Neural cell (in vitro differentiated cells): Measurements from ENCODE around the gene GPSM1. TPM values are rescaled to one million over a fixed set of nuclear protein-coding genes. Genes with fewer than 3 reads are reported as not detected.

Experiments used
- H2AFZ ChIP-seq: fragments of 200-600, 300-800 bp; sonication (generic), shearing (Covaris generic); 2 replicates; pipeline ENCODE4 v1.6.0; 2014; ENCODE audit warnings: low read depth, mild to moderate bottlenecking, antibody characterized with exemption, low read length, moderate library complexity
- H3F3A ChIP-seq: fragments of 200-600 bp; shearing (Covaris generic); 2 replicates; pipeline ENCODE4 v1.6.1; 2016; ENCODE audit warnings: mild to moderate bottlenecking, moderate library complexity, mixed read lengths, antibody characterized with exemption, low read length; ENCODE audit not compliant: insufficient read depth, poor library complexity, severe bottlenecking
- H3K27ac ChIP-seq: fragments of 200-600, 300-800 bp; sonication (generic), shearing (Covaris generic); 2 replicates; pipeline ENCODE4 v1.5.1; 2014; ENCODE audit warnings: mild to moderate bottlenecking, low read length, moderate library complexity
- H3K27me3 ChIP-seq: fragments of 300-800, 200-600 bp; sonication (generic), shearing (Covaris generic); 2 replicates; pipeline ENCODE4 v1.6.0; 2014; ENCODE audit warnings: mild to moderate bottlenecking, low read depth, low read length, moderate library complexity; ENCODE audit not compliant: insufficient read depth
- H3K36me3 ChIP-seq: fragments of 300-800, 200-600 bp; sonication (generic), shearing (Covaris generic); 2 replicates; pipeline ENCODE4 v1.5.1; 2014; ENCODE audit warnings: mild to moderate bottlenecking, antibody characterized with exemption, low read length, moderate library complexity; ENCODE audit not compliant: insufficient read depth
- H3K4me2 ChIP-seq: fragments of 300-800, 200-600 bp; sonication (generic), shearing (Covaris generic); 2 replicates; pipeline ENCODE4 v1.6.0; 2014; ENCODE audit warnings: mild to moderate bottlenecking, low read length
- H3K4me3 ChIP-seq: fragments of 300-800, 200-600 bp; sonication (generic), shearing (Covaris generic); 2 replicates; pipeline ENCODE4 v1.5.1; 2014; ENCODE audit warnings: mild to moderate bottlenecking, low read length, moderate library complexity
- H3K79me2 ChIP-seq: fragments of 200-600 bp; shearing (Covaris generic); replicated peaks from 2 replicates; pipeline ENCODE4 v1.6.0; 2014; ENCODE audit warnings: mild to moderate bottlenecking, low read length, moderate library complexity; ENCODE audit not compliant: insufficient read depth
- H3K9ac ChIP-seq: fragments of 300-800, 200-600 bp; sonication (generic), shearing (Covaris generic); 2 replicates; pipeline ENCODE4 v1.6.1; 2016; ENCODE audit warnings: mild to moderate bottlenecking, low read length, mixed read lengths
- H3K9me2 ChIP-seq: fragments of 200-600 bp; shearing (Covaris generic); 2 replicates; pipeline ENCODE4 v1.6.1; 2016; ENCODE audit warnings: mild to moderate bottlenecking, low read length, mixed read lengths; ENCODE audit not compliant: insufficient read depth
- H3K9me3 ChIP-seq: fragments of 200-600, 300-800 bp; sonication (generic), shearing (Covaris generic); 2 replicates; pipeline ENCODE4 v1.6.1; 2016; ENCODE audit warnings: mild to moderate bottlenecking, mixed run types, low read length, moderate library complexity, mixed read lengths
- H4K20me1 ChIP-seq: fragments of 200-600 bp; shearing (Covaris generic); 2 replicates; pipeline ENCODE4 v1.6.1; 2016; ENCODE audit warnings: mild to moderate bottlenecking, mixed run types; ENCODE audit not compliant: insufficient read depth
- CTCF ChIP-seq: fragments of 450-650 bp; IDR thresholded peaks from 2 replicates; pipeline ENCODE4 v1.5.1; 2014; ENCODE audit warnings: antibody characterized with exemption, mild to moderate bottlenecking, moderate library complexity; ENCODE audit not compliant: poor library complexity, severe bottlenecking
- EP300 ChIP-seq: fragments of 450-650 bp; conservative IDR thresholded peaks from 2 replicates; pipeline ENCODE4 v1.6.1; 2014; ENCODE audit warnings: antibody characterized with exemption, mild to moderate bottlenecking, moderate library complexity; ENCODE audit not compliant: poor library complexity, severe bottlenecking
- EZH2 ChIP-seq: fragments of 200-600, 300-800 bp; shearing (Covaris generic), sonication (generic); IDR thresholded peaks from 2 replicates; pipeline ENCODE4 v1.6.1; 2014; ENCODE audit warnings: antibody characterized with exemption, low read length, borderline replicate concordance, mild to moderate bottlenecking; ENCODE audit not compliant: insufficient read depth, poor library complexity, severe bottlenecking
- MXI1 ChIP-seq: fragments of 450-650 bp; conservative IDR thresholded peaks from 2 replicates; pipeline ENCODE4 v1.6.1; 2014; ENCODE audit warnings: antibody characterized with exemption, mild to moderate bottlenecking; ENCODE audit not compliant: poor library complexity, severe bottlenecking
- POLR2AphosphoS5 ChIP-seq: IDR thresholded peaks from 2 replicates; pipeline ENCODE4 v1.6.1; 2012
- RAD21 ChIP-seq: fragments of 450-650 bp; conservative IDR thresholded peaks from 2 replicates; pipeline ENCODE4 v1.6.1; 2014; ENCODE audit warnings: antibody characterized with exemption, mild to moderate bottlenecking, moderate library complexity
- SMC3 ChIP-seq: fragments of 450-650 bp; conservative IDR thresholded peaks from 2 replicates; pipeline ENCODE4 v1.6.1; 2014; ENCODE audit warnings: antibody characterized with exemption, mild to moderate bottlenecking, moderate library complexity; ENCODE audit not compliant: poor library complexity
- TAF1 ChIP-seq: IDR thresholded peaks from 2 replicates; pipeline ENCODE4 v1.6.1; 2012; ENCODE audit warnings: low read depth
- polyA plus RNA-seq: library from polyadenylated mRNA; depleted of rRNA; stranded (reverse); fragments of >200 nt; gene quantifications from 2 replicates; pipeline ENCODE4 v1.2.3, GENCODE V29; 2014
- TF ChIP-seq, protein P1 (sequence below): IDR thresholded peaks from 2 replicates; pipeline ENCODE4 v1.6.1; 2012; ENCODE audit warnings: borderline replicate concordance

The GPSM1 gene
- polyA plus RNA-seq, 1 donor from 2014 or later: 117 TPM

DNA sequence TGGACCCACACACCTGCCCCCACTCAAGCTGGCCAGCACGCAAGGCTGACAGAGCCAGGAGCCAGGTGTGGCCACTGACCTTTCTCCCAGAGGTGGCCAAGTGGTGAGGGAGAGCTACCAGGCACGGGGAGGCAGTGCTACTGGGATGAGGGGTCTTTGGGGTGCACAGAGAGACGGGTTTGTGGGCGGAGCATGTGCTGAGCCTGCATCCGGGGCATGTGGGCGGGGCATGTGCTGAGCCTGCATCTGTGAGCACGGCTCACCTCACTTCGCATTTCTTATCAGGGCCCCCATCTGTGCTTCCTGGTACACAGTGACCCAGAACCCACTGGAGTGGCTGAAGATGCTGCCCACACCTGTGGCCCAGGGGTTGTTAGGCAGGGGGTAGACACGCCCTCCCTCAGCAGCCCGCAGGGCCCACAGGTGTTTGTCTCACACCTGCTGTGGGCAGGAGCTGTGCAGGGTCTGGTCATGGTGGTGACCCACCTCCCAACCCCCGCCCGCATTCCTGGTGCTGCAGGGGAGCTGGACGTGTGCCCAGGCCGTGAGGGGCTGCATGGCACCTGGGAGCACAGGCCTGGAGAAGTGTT lies 45.0 kb upstream of the GPSM1 start:
- Histone ChIP-seq H3F3A (no peaks in the 10 kb centered on the region), H3K79me2 (no peaks in the 10 kb centered on the region), H3K9me2 (no peaks in the 10 kb centered on the region), H3K9ac (no peak overlapping the region), H3K27me3 (no peaks in the 10 kb centered on the region), H3K4me3 (no peak overlapping the region), H3K36me3 (no peaks in the 10 kb centered on the region), H3K9me3 (no peaks in the 10 kb centered on the region), H2AFZ (no peak overlapping the region), H3K4me2 (no peak overlapping the region), H4K20me1 (no peaks in the 10 kb centered on the region), H3K27ac (no peak overlapping the region)
- TF ChIP-seq RAD21: no peak
- TF ChIP-seq SMC3: no peak
- TF ChIP-seq, protein P1, sequence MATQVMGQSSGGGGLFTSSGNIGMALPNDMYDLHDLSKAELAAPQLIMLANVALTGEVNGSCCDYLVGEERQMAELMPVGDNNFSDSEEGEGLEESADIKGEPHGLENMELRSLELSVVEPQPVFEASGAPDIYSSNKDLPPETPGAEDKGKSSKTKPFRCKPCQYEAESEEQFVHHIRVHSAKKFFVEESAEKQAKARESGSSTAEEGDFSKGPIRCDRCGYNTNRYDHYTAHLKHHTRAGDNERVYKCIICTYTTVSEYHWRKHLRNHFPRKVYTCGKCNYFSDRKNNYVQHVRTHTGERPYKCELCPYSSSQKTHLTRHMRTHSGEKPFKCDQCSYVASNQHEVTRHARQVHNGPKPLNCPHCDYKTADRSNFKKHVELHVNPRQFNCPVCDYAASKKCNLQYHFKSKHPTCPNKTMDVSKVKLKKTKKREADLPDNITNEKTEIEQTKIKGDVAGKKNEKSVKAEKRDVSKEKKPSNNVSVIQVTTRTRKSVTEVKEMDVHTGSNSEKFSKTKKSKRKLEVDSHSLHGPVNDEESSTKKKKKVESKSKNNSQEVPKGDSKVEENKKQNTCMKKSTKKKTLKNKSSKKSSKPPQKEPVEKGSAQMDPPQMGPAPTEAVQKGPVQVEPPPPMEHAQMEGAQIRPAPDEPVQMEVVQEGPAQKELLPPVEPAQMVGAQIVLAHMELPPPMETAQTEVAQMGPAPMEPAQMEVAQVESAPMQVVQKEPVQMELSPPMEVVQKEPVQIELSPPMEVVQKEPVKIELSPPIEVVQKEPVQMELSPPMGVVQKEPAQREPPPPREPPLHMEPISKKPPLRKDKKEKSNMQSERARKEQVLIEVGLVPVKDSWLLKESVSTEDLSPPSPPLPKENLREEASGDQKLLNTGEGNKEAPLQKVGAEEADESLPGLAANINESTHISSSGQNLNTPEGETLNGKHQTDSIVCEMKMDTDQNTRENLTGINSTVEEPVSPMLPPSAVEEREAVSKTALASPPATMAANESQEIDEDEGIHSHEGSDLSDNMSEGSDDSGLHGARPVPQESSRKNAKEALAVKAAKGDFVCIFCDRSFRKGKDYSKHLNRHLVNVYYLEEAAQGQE: no peak
- TF ChIP-seq POLR2AphosphoS5: no peak
- TF ChIP-seq EP300: no peak
- TF ChIP-seq MXI1: no peak
- TF ChIP-seq EZH2: no peak
- TF ChIP-seq TAF1: no peak
- no peak for TF ChIP-seq CTCF

- Histone ChIP-seq H3K79me2 (no peaks in the 10 kb centered on the region), H3K4me2 (no peak overlapping the region), H3K27ac (no peak overlapping the region), H2AFZ (no peak overlapping the region), H3K4me3 (no peak overlapping the region), H3K9me3 (no peaks in the 10 kb centered on the region), H3K36me3 (no peaks in the 10 kb centered on the region), H3K9ac (no peak overlapping the region), H4K20me1 (no peaks in the 10 kb centered on the region), H3K27me3 (no peaks in the 10 kb centered on the region), H3K9me2 (no peaks in the 10 kb centered on the region), H3F3A (no peaks in the 10 kb centered on the region)
- TF ChIP-seq POLR2AphosphoS5 (no peak), SMC3 (peak; percentile 89), MXI1 (no peak), CTCF (peak; percentile 91), RAD21 (peak; percentile 87)
These were observed 43.8 kb upstream of the GPSM1 start for GRCh38 chr9:136283291-136284235.
